IMR-90 (cell line): Measurements from ENCODE around the gene HSH2D. TPM values are rescaled to one million over a fixed set of nuclear protein-coding genes. Genes with fewer than 3 reads are reported as not detected.

Experiments used
- ATAC-seq: fragments of 200-7000 bp; cut with Tn5 transposase; 2 replicates; pipeline ENCODE4 v1.9.1; 2020; ENCODE audit warnings: low read depth, mild to moderate bottlenecking, moderate library complexity
- BruUV-seq: library from RNA; stranded (reverse); fragments of 400-500 nt; replicated peaks from 2 replicates; lab custom pipeline; 2021; lab: Mats Ljungman, UMichigan
- CTCF ChIA-PET: fragments of 300-600 bp; formaldehyde crosslinking; extraction: SDS; loops from one replicate; lab custom pipeline; 2021; ENCODE audit warnings: antibody characterized with exemption; lab: Yijun Ruan, JAX
- POLR2A ChIA-PET: fragments of 300-600 bp; sonication (Branson Sonifier 250); formaldehyde crosslinking; loops from one replicate; lab custom pipeline; 2022; ENCODE audit warnings: antibody characterized with exemption; ENCODE audit not compliant: unreplicated experiment; lab: Charles Lee
- DNase-seq: peaks from one replicate; pipeline ENCODE4 v3.0.0; 2013
- H2AFZ ChIP-seq: replicated peaks from 2 replicates; pipeline ENCODE3; 2013; ENCODE audit warnings: low read length, mild to moderate bottlenecking; ENCODE audit not compliant: poor library complexity
- H2AK5ac ChIP-seq: 2 replicates; pipeline ENCODE4 v1.6.1; 2013; ENCODE audit warnings: low read depth, low read length, inconsistent platforms
- H2AK9ac ChIP-seq: replicated peaks from 2 replicates; pipeline ENCODE3; 2013; ENCODE audit warnings: mild to moderate bottlenecking, low read depth, low read length, moderate library complexity; ENCODE audit not compliant: poor library complexity
- H2BK120ac ChIP-seq: 2 replicates; pipeline ENCODE4 v1.6.1; 2013; ENCODE audit warnings: low read depth, low read length, inconsistent platforms
- H2BK15ac ChIP-seq: 3 replicates; pipeline ENCODE4 v1.6.1; 2013; ENCODE audit warnings: low read depth, low read length, inconsistent platforms
- H2BK20ac ChIP-seq: 2 replicates; pipeline ENCODE4 v1.6.1; 2013; ENCODE audit warnings: low read depth, mild to moderate bottlenecking, inconsistent platforms, low read length, moderate library complexity
- H2BK5ac ChIP-seq: 2 replicates; pipeline ENCODE4 v1.6.1; 2013; ENCODE audit warnings: mild to moderate bottlenecking, low read depth, low read length, inconsistent platforms; ENCODE audit not compliant: poor library complexity, severe bottlenecking
- H3K14ac ChIP-seq: replicated peaks from 2 replicates; pipeline ENCODE4 v1.6.1; 2013; ENCODE audit warnings: low read depth, low read length, inconsistent platforms
- H3K18ac ChIP-seq: 2 replicates; pipeline ENCODE4 v1.6.1; 2013; ENCODE audit warnings: low read depth, low read length, control low read depth
- H3K23ac ChIP-seq: 2 replicates; pipeline ENCODE4 v1.6.1; 2013; ENCODE audit warnings: low read depth, low read length, inconsistent platforms
- H3K27ac ChIP-seq: 2 replicates; pipeline ENCODE4 v1.5.1; 2013; ENCODE audit warnings: mild to moderate bottlenecking, control low read depth, low read length; ENCODE audit not compliant: insufficient read depth
- H3K27me3 ChIP-seq: 2 replicates; pipeline ENCODE4 v1.6.1; 2013; ENCODE audit warnings: low read length; ENCODE audit not compliant: control insufficient read depth, insufficient read depth
- H3K36me3 ChIP-seq: 2 replicates; pipeline ENCODE4 v1.6.1; 2013; ENCODE audit warnings: low read length, mixed read lengths; ENCODE audit not compliant: control insufficient read depth, insufficient read depth
- H3K4ac ChIP-seq: 2 replicates; pipeline ENCODE4 v1.6.1; 2013; ENCODE audit warnings: low read depth, low read length, inconsistent platforms
- H3K4me1 ChIP-seq: 2 replicates; pipeline ENCODE4 v1.6.1; 2013; ENCODE audit warnings: low read length, mixed read lengths; ENCODE audit not compliant: control insufficient read depth, insufficient read depth
- H3K4me2 ChIP-seq: 2 replicates; pipeline ENCODE4 v1.6.1; 2013; ENCODE audit warnings: low read depth, mild to moderate bottlenecking, control low read depth, low read length, moderate library complexity
- H3K4me3 ChIP-seq: 2 replicates; pipeline ENCODE4 v1.5.1; 2013; ENCODE audit warnings: low read depth, mild to moderate bottlenecking, control low read depth, low read length, moderate library complexity; ENCODE audit not compliant: insufficient read depth
- H3K56ac ChIP-seq: 2 replicates; pipeline ENCODE4 v1.6.1; 2013; ENCODE audit warnings: low read length, inconsistent platforms; ENCODE audit not compliant: insufficient read depth; ENCODE audit errors: extremely low read depth
- H3K79me1 ChIP-seq, 2 experiments: 2 replicates each; pipeline ENCODE4 v1.6.1; 2013; ENCODE audit warnings: low read length in 2 of 2, inconsistent platforms in 1 of 2, low read depth in 1 of 2
- H3K9ac ChIP-seq: 2 replicates; pipeline ENCODE4 v1.6.1; 2013; ENCODE audit warnings: low read depth, low read length, control low read depth
- H3K9me1 ChIP-seq: 2 replicates; pipeline ENCODE4 v1.6.1; 2013; ENCODE audit warnings: low read length, inconsistent platforms; ENCODE audit not compliant: insufficient read depth
- H3K9me3 ChIP-seq: 2 replicates; pipeline ENCODE4 v1.6.1; 2013; ENCODE audit warnings: low read length; ENCODE audit not compliant: control insufficient read depth, insufficient read depth
- H4K20me1 ChIP-seq: 2 replicates; pipeline ENCODE4 v1.6.1; 2013; ENCODE audit warnings: low read length, inconsistent platforms; ENCODE audit not compliant: insufficient read depth
- H4K5ac ChIP-seq: 2 replicates; pipeline ENCODE4 v1.6.1; 2013; ENCODE audit warnings: mild to moderate bottlenecking, low read depth, low read length, control low read depth
- H4K8ac ChIP-seq, 2 experiments: 2 replicates each; pipeline ENCODE4 v1.6.1; 2013; ENCODE audit warnings: low read depth in 2 of 2, low read length in 2 of 2, control low read depth in 1 of 2, inconsistent platforms in 1 of 2
- H4K91ac ChIP-seq: 2 replicates; pipeline ENCODE4 v1.6.1; 2013; ENCODE audit warnings: low read depth, low read length, inconsistent platforms; ENCODE audit not compliant: insufficient read depth
- BHLHE40 ChIP-seq: fragments of 150-350 bp; IDR thresholded peaks from 2 replicates; pipeline ENCODE4 v1.6.1; 2016; ENCODE audit warnings: mild to moderate bottlenecking, low read depth, low read length
- CEBPB ChIP-seq: IDR thresholded peaks from 2 replicates; pipeline ENCODE4 v1.6.1; 2012; ENCODE audit warnings: low read depth, low read length, improper control_type of control experiment
- CHD1 ChIP-seq: IDR thresholded peaks from 2 replicates; pipeline ENCODE4 v1.6.1; 2012; ENCODE audit warnings: low read depth, low read length, improper control_type of control experiment
- CTCF ChIP-seq: conservative IDR thresholded peaks from 2 replicates; pipeline ENCODE4 v1.5.1; 2012; ENCODE audit warnings: mild to moderate bottlenecking, low read depth, low read length, improper control_type of control experiment
- ELK1 ChIP-seq: fragments of 150-350 bp; IDR thresholded peaks from 2 replicates; pipeline ENCODE4 v1.6.1; 2016; ENCODE audit warnings: low read depth, mild to moderate bottlenecking, low read length, moderate library complexity, borderline replicate concordance
- FOS ChIP-seq: fragments of 150-350 bp; IDR thresholded peaks from 2 replicates; pipeline ENCODE4 v1.6.1; 2016; ENCODE audit warnings: low read depth, low read length
- MAFK ChIP-seq: IDR thresholded peaks from 2 replicates; pipeline ENCODE4 v1.6.1; 2012; ENCODE audit warnings: low read depth, low read length, improper control_type of control experiment
- MAZ ChIP-seq: IDR thresholded peaks from 2 replicates; pipeline ENCODE4 v1.6.1; 2012; ENCODE audit warnings: low read depth, mild to moderate bottlenecking, low read length, improper control_type of control experiment, moderate library complexity, borderline replicate concordance
- MXI1 ChIP-seq: IDR thresholded peaks from 2 replicates; pipeline ENCODE4 v1.6.1; 2012; ENCODE audit warnings: low read depth, mild to moderate bottlenecking, low read length, moderate library complexity, borderline replicate concordance
- NFE2L2 ChIP-seq: fragments of 150-350 bp; IDR thresholded peaks from 2 replicates; pipeline ENCODE4 v1.6.1; 2016; ENCODE audit warnings: low read depth, mild to moderate bottlenecking, low read length
- POLR2A ChIP-seq: IDR thresholded peaks from 2 replicates; pipeline ENCODE4 v1.6.1; 2012; ENCODE audit warnings: mild to moderate bottlenecking, low read depth, low read length
- RAD21 ChIP-seq: IDR thresholded peaks from 2 replicates; pipeline ENCODE4 v1.6.1; 2012; ENCODE audit warnings: low read length, improper control_type of control experiment
- RCOR1 ChIP-seq: IDR thresholded peaks from 2 replicates; pipeline ENCODE4 v1.6.1; 2012; ENCODE audit warnings: mild to moderate bottlenecking, low read length, improper control_type of control experiment; ENCODE audit not compliant: insufficient replicate concordance
- RFX5 ChIP-seq: IDR thresholded peaks from 2 replicates; pipeline ENCODE4 v1.8.0; 2012; ENCODE audit warnings: low read depth, mild to moderate bottlenecking, low read length, moderate library complexity
- USF2 ChIP-seq: fragments of 150-350 bp; IDR thresholded peaks from 2 replicates; pipeline ENCODE4 v1.6.1; 2017; ENCODE audit warnings: mild to moderate bottlenecking, antibody characterized with exemption, low read length, low read depth
- WGBS, 2 experiments: methylation state at CpG; one replicate each; pipeline versions ENCODE4 v1.1.5 to v1.1.7; 2013; ENCODE audit warnings: missing lambda C conversion rate in 2 of 2; ENCODE audit not compliant: insufficient read length in 1 of 2; ENCODE audit errors: extremely low coverage in 2 of 2; 5-methylcytosine and 5-hydroxymethylcytosine counted together
- dilution Hi-C: fragments of 300-500 bp; cut with HindIII; formaldehyde crosslinking; loops from one replicate; pipeline ENCODE4 v1.14.3; 2018; ENCODE audit warnings: low sequenced_read_pairs; ENCODE audit not compliant: unreplicated experiment
- in situ Hi-C: fragments of 300-500 bp; cut with MboI; formaldehyde crosslinking; loops from 3 replicates; pipeline ENCODE4 v1.14.3; 2019; ENCODE audit warnings: low sequenced_read_pairs, inconsistent platforms, mixed read lengths
- intact Hi-C: fragments of 100-400 bp; cut with micrococcal nuclease; formaldehyde crosslinking; loops from 2 replicates; pipeline ENCODE4 v1.10.0; 2022
- polyA plus RNA-seq, 3 experiments: library from polyadenylated mRNA; depleted of rRNA; stranded (reverse); fragments of >200 nt; gene quantifications; 2 replicates each; pipeline ENCODE4 v1.2.3, GENCODE V29; 2012; ENCODE audit warnings: low replicate concordance in 1 of 3
- total RNA-seq: library from RNA; depleted of rRNA; stranded (reverse); fragments of >200 nt; gene quantifications from 2 replicates; pipeline ENCODE4 v1.2.3, GENCODE V29; 2012

HSH2D gene
- total and polyA plus RNA-seq, 2 of the 4 experiments (the other 2 are of a cell fraction) = not detected

- 94% methylated on average over 10 of the region's 22 CpGs; no CpG with 5 or more reads in 1 of the 2 experiments for WGBS, 2 experiments
- in situ Hi-C loops = no loop called here
- Histone ChIP-seq H3K23ac (no peak overlapping the region), H2BK15ac (no peak overlapping the region), H3K9me1 (peaks cover 24% of the 10 kb centered on the region), H4K91ac (no peak overlapping the region), H2AFZ (no peak overlapping the region), H4K5ac (no peak overlapping the region), H3K56ac (no peak overlapping the region), H3K9ac (no peak overlapping the region), H4K20me1 (peaks cover 47% of the 10 kb centered on the region), H2BK5ac (no peak overlapping the region), H4K8ac (no peak overlapping the region), H3K4ac (no peak overlapping the region), H2BK120ac (no peak overlapping the region), H3K18ac (no peak overlapping the region), H3K9me3 (no peaks in the 10 kb centered on the region), H3K4me1 (peaks cover 11% of the 10 kb centered on the region), H3K36me3 (peaks cover 59% of the 10 kb centered on the region), H2AK9ac (peak overlapping the region; percentile 6), H2BK20ac (no peak overlapping the region), H3K27ac (no peak overlapping the region), H3K27me3 (no peaks in the 10 kb centered on the region), H3K4me3 (no peak overlapping the region), H3K14ac (no peak overlapping the region), H3K4me2 (no peak overlapping the region), H2AK5ac (no peak overlapping the region), H3K79me1 (peaks cover 27 to 81% of the 10 kb centered on the region in 2 experiments)
- BruUV-seq = no TSS peak
- ATAC-seq (no peak), DNase-seq (no peak)
- dilution Hi-C loops = no loop called here
- POLR2A ChIA-PET = no interaction called here
- intact Hi-C loops = no loop called here
- CTCF ChIA-PET = no interaction called here
- TF ChIP-seq CHD1 (no peak), ELK1 (no peak), CEBPB (no peak), BHLHE40 (no peak), POLR2A (no peak), USF2 (no peak), MAZ (no peak), FOS (no peak), MXI1 (no peak), NFE2L2 (no peak), RAD21 (no peak), CTCF (no peak), RCOR1 (no peak), MAFK (no peak), RFX5 (no peak)
These were observed 59.1 kb downstream of the HSH2D start for GRCh38 chr19:16202320-16203255.
